Measurements from ENCODE around the gene PLCH2. TPM values are rescaled to one million over a fixed set of nuclear protein-coding genes. Genes with fewer than 3 reads are reported as not detected.

The PLCH2 gene
- polyA plus RNA-seq, 1 of the 3 experiments (the other 2 are of a cell fraction): 0.08 TPM

DNA sequence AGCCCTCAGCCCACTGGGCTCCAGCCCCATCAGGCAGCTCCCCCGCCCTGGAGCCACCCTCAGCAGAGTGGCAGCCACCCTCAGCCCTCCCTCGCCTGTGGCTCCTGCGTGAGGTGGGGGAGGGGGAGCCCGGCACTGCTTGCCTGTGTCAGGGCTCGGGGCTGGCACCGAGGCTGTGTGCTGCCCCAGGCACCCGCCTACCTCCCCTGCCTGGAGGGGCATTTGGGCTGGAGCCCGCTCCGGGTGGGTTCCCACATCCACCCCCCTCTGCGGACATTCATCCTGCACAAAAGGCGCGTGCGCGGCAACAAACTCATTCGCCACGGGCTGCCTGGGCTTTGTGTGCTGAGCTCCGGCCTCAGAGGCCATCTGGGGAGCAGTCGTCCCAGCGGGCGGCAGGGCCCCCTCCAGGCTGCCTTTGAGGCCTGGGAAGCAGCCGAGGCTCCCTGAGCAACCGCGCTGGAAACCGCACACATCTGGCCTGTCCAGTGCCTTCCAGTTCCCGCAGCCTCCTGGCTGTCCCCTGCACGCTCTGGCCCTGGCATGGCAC lies 67.5 kb downstream of the PLCH2 start:
- CTCF ChIA-PET: interaction anchor here (0.7 to 4.1 kb wide), 7 partner anchors 11 to 97 kb away, joined by 3 to 35 read pairs (median 4); partner anchors contain the start of genes HES5 and PLCH2
- H2AFZ ChIP-seq (ENCODE audit: low read depth): 0 out of 2 replicates have a peak overlapping the region, but pooled peaks have one; percentile 41
- TF ChIP-seq SIN3A (IDR thresholded peaks at IDR 0.05; ENCODE audit: borderline replicate concordance, low read depth, low read length) (no peak), NRF1 (IDR thresholded peaks at IDR 0.05; ENCODE audit: low read depth, low read length) (peak; percentile 26; the same call in 1 of the 2 replicates), RAD21 (IDR thresholded peaks at IDR 0.05; ENCODE audit: low read length) (0 out of 2 replicates have a peak, but pooled peaks have one; percentile 7)
- no peaks in the 10 kb centered on the region for H4K20me1 ChIP-seq (ENCODE audit: insufficient read depth)
- 48% methylated on average over 7 of the region's 26 CpGs for WGBS (ENCODE audit: low lambda C conversion rate)
- no peaks in the 10 kb centered on the region for H3K36me3 ChIP-seq (replicated peaks in 1 of 2; ENCODE audit: control insufficient read depth in 1 of 2, insufficient read depth in 2 of 2, low read length in 1 of 2)
- peak overlapping the region in 1 of 2 experiments; percentile 97; a peak in 2 of 4 replicates for H3K27ac ChIP-seq (ENCODE audit: low read depth in 2 of 2, low read length in 1 of 2)
- no peaks in the 10 kb centered on the region for H3K9me3 ChIP-seq
- POLR2A ChIA-PET: interaction anchor here (0.7 to 3.6 kb wide), 15 partner anchors 8 to 1651 kb away, joined by 3 to 24 read pairs (median 3); partner anchors contain the start of genes HES5, PANK4 and PLCH2
- peak overlapping the region; percentile 44; the same call in 1 of the 2 replicates for H3K4me2 ChIP-seq
- H3K4me1 ChIP-seq (ENCODE audit: control insufficient read depth in 1 of 2, insufficient read depth in 2 of 2, low read depth in 1 of 2, low read length in 1 of 2): peaks cover 0 to 56% of the 10 kb centered on the region in 2 experiments; a peak in 1 of 4 replicates
- DNase-seq: peak; percentile 82
- H3K9ac ChIP-seq: no peak overlapping the region
- H3K27me3 ChIP-seq (ENCODE audit: insufficient read depth): no peaks in the 10 kb centered on the region
- no peak overlapping the region; a peak in 1 of 4 replicates for H3K4me3 ChIP-seq (ENCODE audit: low read depth in 2 of 2, low read length in 1 of 2)
- no peaks in the 10 kb centered on the region for H3F3A ChIP-seq (replicated peaks; ENCODE audit: insufficient read depth)
- H3K9me2 ChIP-seq: no peaks in the 10 kb centered on the region
- no peaks in the 10 kb centered on the region for H3K79me2 ChIP-seq (ENCODE audit: insufficient read depth)

DNA sequence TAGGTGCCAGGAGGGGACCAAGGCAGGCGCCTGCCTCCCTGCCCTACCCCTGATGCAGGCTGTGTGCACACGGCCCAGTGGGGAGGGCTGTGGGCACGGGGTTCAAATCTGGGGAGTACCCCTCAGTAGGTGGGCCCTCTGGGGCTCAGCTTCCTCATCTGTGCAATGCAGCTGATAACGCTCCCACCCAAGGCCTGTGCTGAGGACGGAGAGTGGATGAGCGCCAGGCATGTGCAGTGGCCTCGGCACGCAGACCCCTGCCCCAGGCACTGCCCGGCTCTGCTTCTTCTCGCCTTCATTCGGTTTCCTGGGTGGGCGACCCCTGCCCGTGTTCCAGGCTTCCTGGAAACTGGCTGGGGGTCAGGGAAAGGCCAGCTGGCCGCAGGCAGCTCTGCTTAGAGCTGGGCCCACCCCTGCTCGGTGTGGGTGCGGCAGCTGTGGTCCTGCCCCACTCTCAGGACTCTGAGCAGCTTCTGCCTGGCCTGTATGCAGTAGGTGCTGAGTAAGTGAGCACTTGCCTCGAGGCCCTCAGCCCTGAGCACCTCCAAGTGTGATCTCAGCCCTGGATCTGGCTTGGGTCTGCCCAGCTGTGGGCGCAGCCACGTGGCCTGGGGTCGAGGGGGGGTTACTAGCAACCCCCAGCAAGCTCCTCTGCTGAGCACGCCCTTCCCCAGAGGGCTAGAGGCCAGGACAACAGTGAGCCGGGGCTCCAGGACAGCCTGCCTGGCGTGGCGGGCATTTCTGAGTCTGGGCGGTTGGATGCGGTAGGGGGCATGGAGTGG lies 68.2 kb downstream of the PLCH2 start:
- CTCF ChIA-PET: interaction anchor here (0.6 to 4.1 kb wide), 13 partner anchors 12 to 131 kb away, joined by 3 to 35 read pairs (median 4); partner anchors contain the start of genes HES5 and PLCH2
- no peaks in the 10 kb centered on the region for H3K9me2 ChIP-seq
- no peak overlapping the region for H3K4me3 ChIP-seq (ENCODE audit: low read depth in 2 of 2, low read length in 1 of 2)
- no peaks in the 10 kb centered on the region for H3K9me3 ChIP-seq
- peaks cover 0 to 56% of the 10 kb centered on the region in 2 experiments; a peak in 1 of 4 replicates for H3K4me1 ChIP-seq (ENCODE audit: control insufficient read depth in 1 of 2, insufficient read depth in 2 of 2, low read depth in 1 of 2, low read length in 1 of 2)
- WGBS (ENCODE audit: low lambda C conversion rate): 52% methylated on average over 12 of the region's 26 CpGs
- no peaks in the 10 kb centered on the region for H3F3A ChIP-seq (replicated peaks; ENCODE audit: insufficient read depth)
- H3K27ac ChIP-seq (ENCODE audit: low read depth in 2 of 2, low read length in 1 of 2): peak overlapping the region in 1 of 2 experiments; percentile 97; a peak in 2 of 4 replicates
- no peak overlapping the region for H2AFZ ChIP-seq (ENCODE audit: low read depth)
- H4K20me1 ChIP-seq (ENCODE audit: insufficient read depth): no peaks in the 10 kb centered on the region
- no peaks in the 10 kb centered on the region for H3K36me3 ChIP-seq (replicated peaks in 1 of 2; ENCODE audit: control insufficient read depth in 1 of 2, insufficient read depth in 2 of 2, low read length in 1 of 2)
- peak overlapping the region; percentile 44; the same call in 1 of the 2 replicates for H3K4me2 ChIP-seq
- no peak overlapping the region for H3K9ac ChIP-seq
- no peaks in the 10 kb centered on the region for H3K79me2 ChIP-seq (ENCODE audit: insufficient read depth)
- peak; percentile 69 for DNase-seq
- H3K27me3 ChIP-seq (ENCODE audit: insufficient read depth): no peaks in the 10 kb centered on the region
- POLR2A ChIA-PET: interaction anchor here (0.6 to 3.6 kb wide), 14 partner anchors 12 to 1651 kb away, joined by 3 to 24 read pairs (median 4); partner anchors contain the start of genes PANK4 and PLCH2
- TF ChIP-seq ELF1 (IDR thresholded peaks at IDR 0.05) (no peak), FOSL2 (IDR thresholded peaks at IDR 0.05; ENCODE audit: borderline replicate concordance, low read depth) (no peak), CHD2 (IDR thresholded peaks at IDR 0.05; ENCODE audit: low read length, partially characterized antibody) (no peak), TEAD4 (IDR thresholded peaks at IDR 0.05; ENCODE audit: borderline replicate concordance, insufficient read depth) (no peak), GATA2 (CRISPR knock-in tag; IDR thresholded peaks at IDR 0.05) (peak; percentile 33; the same call in 1 of the 2 replicates), NFIC (IDR thresholded peaks at IDR 0.05; ENCODE audit: borderline replicate concordance) (no peak), RFX5 (IDR thresholded peaks at IDR 0.05; ENCODE audit: low read length) (no peak), RCOR1 (IDR thresholded peaks at IDR 0.05; ENCODE audit: low read length) (no peak), MEF2A (IDR thresholded peaks at IDR 0.05; ENCODE audit: borderline replicate concordance, low read depth) (no peak), SIN3A (IDR thresholded peaks at IDR 0.05; ENCODE audit: borderline replicate concordance, low read depth, low read length) (no peak), RAD21 (IDR thresholded peaks at IDR 0.05; ENCODE audit: low read length) (0 out of 2 replicates have a peak, but pooled peaks have one; percentile 2), EP300 (IDR thresholded peaks at IDR 0.05; ENCODE audit: borderline replicate concordance in 1 of 2, low read depth in 1 of 2, low read length in 1 of 2) (peak in 1 of 2 experiments; percentile 51; a peak in 1 of 4 replicates), SMC3 (IDR thresholded peaks at IDR 0.05; ENCODE audit: low read depth, low read length) (no peak), FOXJ3 (CRISPR knock-in tag; IDR thresholded peaks at IDR 0.05) (no peak), RXRA (IDR thresholded peaks at IDR 0.05; ENCODE audit: borderline replicate concordance, low read depth) (no peak), MXI1 (IDR thresholded peaks at IDR 0.05; ENCODE audit: low read depth, low read length) (peak; percentile 47; the same call in 1 of the 2 replicates)
- TF ChIP-seq, protein P1, sequence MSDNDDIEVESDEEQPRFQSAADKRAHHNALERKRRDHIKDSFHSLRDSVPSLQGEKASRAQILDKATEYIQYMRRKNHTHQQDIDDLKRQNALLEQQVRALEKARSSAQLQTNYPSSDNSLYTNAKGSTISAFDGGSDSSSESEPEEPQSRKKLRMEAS (IDR thresholded peaks at IDR 0.05; ENCODE audit: low read depth): no peak
- TF ChIP-seq, protein P2, sequence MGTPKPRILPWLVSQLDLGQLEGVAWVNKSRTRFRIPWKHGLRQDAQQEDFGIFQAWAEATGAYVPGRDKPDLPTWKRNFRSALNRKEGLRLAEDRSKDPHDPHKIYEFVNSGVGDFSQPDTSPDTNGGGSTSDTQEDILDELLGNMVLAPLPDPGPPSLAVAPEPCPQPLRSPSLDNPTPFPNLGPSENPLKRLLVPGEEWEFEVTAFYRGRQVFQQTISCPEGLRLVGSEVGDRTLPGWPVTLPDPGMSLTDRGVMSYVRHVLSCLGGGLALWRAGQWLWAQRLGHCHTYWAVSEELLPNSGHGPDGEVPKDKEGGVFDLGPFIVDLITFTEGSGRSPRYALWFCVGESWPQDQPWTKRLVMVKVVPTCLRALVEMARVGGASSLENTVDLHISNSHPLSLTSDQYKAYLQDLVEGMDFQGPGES (IDR thresholded peaks at IDR 0.05; ENCODE audit: low read depth, low read length): no peak
- TF ChIP-seq, protein P3, sequence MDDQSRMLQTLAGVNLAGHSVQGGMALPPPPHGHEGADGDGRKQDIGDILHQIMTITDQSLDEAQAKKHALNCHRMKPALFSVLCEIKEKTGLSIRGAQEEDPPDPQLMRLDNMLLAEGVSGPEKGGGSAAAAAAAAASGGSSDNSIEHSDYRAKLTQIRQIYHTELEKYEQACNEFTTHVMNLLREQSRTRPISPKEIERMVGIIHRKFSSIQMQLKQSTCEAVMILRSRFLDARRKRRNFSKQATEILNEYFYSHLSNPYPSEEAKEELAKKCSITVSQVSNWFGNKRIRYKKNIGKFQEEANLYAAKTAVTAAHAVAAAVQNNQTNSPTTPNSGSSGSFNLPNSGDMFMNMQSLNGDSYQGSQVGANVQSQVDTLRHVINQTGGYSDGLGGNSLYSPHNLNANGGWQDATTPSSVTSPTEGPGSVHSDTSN (IDR thresholded peaks at IDR 0.05): no peak
- TF ChIP-seq, protein P4, sequence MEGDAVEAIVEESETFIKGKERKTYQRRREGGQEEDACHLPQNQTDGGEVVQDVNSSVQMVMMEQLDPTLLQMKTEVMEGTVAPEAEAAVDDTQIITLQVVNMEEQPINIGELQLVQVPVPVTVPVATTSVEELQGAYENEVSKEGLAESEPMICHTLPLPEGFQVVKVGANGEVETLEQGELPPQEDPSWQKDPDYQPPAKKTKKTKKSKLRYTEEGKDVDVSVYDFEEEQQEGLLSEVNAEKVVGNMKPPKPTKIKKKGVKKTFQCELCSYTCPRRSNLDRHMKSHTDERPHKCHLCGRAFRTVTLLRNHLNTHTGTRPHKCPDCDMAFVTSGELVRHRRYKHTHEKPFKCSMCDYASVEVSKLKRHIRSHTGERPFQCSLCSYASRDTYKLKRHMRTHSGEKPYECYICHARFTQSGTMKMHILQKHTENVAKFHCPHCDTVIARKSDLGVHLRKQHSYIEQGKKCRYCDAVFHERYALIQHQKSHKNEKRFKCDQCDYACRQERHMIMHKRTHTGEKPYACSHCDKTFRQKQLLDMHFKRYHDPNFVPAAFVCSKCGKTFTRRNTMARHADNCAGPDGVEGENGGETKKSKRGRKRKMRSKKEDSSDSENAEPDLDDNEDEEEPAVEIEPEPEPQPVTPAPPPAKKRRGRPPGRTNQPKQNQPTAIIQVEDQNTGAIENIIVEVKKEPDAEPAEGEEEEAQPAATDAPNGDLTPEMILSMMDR (IDR thresholded peaks at IDR 0.05): no peak
